ENCODE results near the gene CDC5L. TPM values are rescaled to one million over a fixed set of nuclear protein-coding genes. Genes with fewer than 3 reads are reported as not detected.

The CDC5L gene
- polyA plus RNA-seq, 1 of the 3 experiments (the other 2 are of a cell fraction), result 6.0 TPM

DNA sequence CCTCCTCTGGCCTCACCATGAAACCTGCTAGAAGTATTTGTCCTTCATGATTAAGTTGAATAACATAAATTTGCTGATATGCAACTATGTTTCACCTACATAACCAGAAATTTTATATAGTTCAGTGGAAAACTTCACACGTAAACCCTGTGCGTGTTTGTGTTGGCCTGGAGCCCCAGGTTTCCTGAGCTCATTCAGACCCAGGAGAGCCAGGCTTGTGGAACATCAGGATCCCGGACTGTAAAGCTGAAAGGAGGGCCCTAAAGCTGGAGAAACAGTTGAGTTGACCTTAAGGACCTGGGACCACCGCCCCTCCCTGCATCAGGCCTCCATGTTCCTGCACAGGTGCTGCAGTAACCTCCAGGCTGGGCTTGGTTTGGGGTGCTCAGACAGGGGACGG, 48.2 kb upstream of the CDC5L start:
- ChIA-PET CTCF (interaction anchor here (0.6 to 10.2 kb wide), 20 partner anchors 10 to 243 kb away, joined by 3 to 220 read pairs (median 6); partner anchors contain the start of genes AARS2, NFKBIE, SLC35B2 and TMEM151B), POLR2A (no interaction called here)
- no peaks in the 10 kb centered on the region for H4K20me1 ChIP-seq (ENCODE audit: insufficient read depth)
- no peak overlapping the region for H3K4me3 ChIP-seq (ENCODE audit: low read depth in 2 of 2, low read length in 1 of 2)
- 57% methylated on average over 4 of the region's 5 CpGs for WGBS (ENCODE audit: low lambda C conversion rate)
- no peak overlapping the region for H3K27ac ChIP-seq (ENCODE audit: low read depth in 2 of 2, low read length in 1 of 2)
- no peak overlapping the region for H3K4me2 ChIP-seq
- H3K36me3 ChIP-seq (replicated peaks in 1 of 2; ENCODE audit: control insufficient read depth in 1 of 2, insufficient read depth in 2 of 2, low read length in 1 of 2), result no peaks in the 10 kb centered on the region
- no peak overlapping the region for H3K9ac ChIP-seq
- H3K27me3 ChIP-seq (ENCODE audit: insufficient read depth), result peaks cover 45% of the 10 kb centered on the region
- no peaks in the 10 kb centered on the region for H3F3A ChIP-seq (replicated peaks; ENCODE audit: insufficient read depth)
- H3K4me1 ChIP-seq (ENCODE audit: control insufficient read depth in 1 of 2, insufficient read depth in 2 of 2, low read depth in 1 of 2, low read length in 1 of 2), result peaks cover 0 to 24% of the 10 kb centered on the region in 2 experiments; a peak in 2 of 4 replicates
- H3K79me2 ChIP-seq (ENCODE audit: insufficient read depth), result no peaks in the 10 kb centered on the region
- no peak for DNase-seq
- H2AFZ ChIP-seq (ENCODE audit: low read depth), result no peak overlapping the region
- H3K9me3 ChIP-seq, result no peaks in the 10 kb centered on the region
- TF ChIP-seq GABPA (IDR thresholded peaks at IDR 0.05; ENCODE audit: low read depth), result no peak
- TF ChIP-seq, protein P1, sequence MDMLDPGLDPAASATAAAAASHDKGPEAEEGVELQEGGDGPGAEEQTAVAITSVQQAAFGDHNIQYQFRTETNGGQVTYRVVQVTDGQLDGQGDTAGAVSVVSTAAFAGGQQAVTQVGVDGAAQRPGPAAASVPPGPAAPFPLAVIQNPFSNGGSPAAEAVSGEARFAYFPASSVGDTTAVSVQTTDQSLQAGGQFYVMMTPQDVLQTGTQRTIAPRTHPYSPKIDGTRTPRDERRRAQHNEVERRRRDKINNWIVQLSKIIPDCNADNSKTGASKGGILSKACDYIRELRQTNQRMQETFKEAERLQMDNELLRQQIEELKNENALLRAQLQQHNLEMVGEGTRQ (IDR thresholded peaks at IDR 0.05; ENCODE audit: borderline replicate concordance, low read depth, low read length), result no peak
- TF ChIP-seq TEAD4 (IDR thresholded peaks at IDR 0.05; ENCODE audit: borderline replicate concordance, insufficient read depth), result no peak
- TF ChIP-seq NFIC (IDR thresholded peaks at IDR 0.05; ENCODE audit: borderline replicate concordance), result no peak
- no peak for TF ChIP-seq USF1 (IDR thresholded peaks at IDR 0.05; ENCODE audit: borderline replicate concordance, low read depth)
- no peak for TF ChIP-seq POLR2AphosphoS5 (IDR thresholded peaks at IDR 0.05; ENCODE audit: low read depth, low read length)
- TF ChIP-seq RAD21 (IDR thresholded peaks at IDR 0.05; ENCODE audit: low read length), result no peak
- TF ChIP-seq, protein P2, sequence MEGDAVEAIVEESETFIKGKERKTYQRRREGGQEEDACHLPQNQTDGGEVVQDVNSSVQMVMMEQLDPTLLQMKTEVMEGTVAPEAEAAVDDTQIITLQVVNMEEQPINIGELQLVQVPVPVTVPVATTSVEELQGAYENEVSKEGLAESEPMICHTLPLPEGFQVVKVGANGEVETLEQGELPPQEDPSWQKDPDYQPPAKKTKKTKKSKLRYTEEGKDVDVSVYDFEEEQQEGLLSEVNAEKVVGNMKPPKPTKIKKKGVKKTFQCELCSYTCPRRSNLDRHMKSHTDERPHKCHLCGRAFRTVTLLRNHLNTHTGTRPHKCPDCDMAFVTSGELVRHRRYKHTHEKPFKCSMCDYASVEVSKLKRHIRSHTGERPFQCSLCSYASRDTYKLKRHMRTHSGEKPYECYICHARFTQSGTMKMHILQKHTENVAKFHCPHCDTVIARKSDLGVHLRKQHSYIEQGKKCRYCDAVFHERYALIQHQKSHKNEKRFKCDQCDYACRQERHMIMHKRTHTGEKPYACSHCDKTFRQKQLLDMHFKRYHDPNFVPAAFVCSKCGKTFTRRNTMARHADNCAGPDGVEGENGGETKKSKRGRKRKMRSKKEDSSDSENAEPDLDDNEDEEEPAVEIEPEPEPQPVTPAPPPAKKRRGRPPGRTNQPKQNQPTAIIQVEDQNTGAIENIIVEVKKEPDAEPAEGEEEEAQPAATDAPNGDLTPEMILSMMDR (IDR thresholded peaks at IDR 0.05), result no peak
- TF ChIP-seq TAF1 (IDR thresholded peaks at IDR 0.05; ENCODE audit: borderline replicate concordance, low read depth, low read length), result no peak
- no peak for TF ChIP-seq IRF3 (IDR thresholded peaks at IDR 0.05; ENCODE audit: low read depth, low read length)
- TF ChIP-seq FOXJ3 (CRISPR knock-in tag; IDR thresholded peaks at IDR 0.05), result no peak
- TF ChIP-seq, protein P3, sequence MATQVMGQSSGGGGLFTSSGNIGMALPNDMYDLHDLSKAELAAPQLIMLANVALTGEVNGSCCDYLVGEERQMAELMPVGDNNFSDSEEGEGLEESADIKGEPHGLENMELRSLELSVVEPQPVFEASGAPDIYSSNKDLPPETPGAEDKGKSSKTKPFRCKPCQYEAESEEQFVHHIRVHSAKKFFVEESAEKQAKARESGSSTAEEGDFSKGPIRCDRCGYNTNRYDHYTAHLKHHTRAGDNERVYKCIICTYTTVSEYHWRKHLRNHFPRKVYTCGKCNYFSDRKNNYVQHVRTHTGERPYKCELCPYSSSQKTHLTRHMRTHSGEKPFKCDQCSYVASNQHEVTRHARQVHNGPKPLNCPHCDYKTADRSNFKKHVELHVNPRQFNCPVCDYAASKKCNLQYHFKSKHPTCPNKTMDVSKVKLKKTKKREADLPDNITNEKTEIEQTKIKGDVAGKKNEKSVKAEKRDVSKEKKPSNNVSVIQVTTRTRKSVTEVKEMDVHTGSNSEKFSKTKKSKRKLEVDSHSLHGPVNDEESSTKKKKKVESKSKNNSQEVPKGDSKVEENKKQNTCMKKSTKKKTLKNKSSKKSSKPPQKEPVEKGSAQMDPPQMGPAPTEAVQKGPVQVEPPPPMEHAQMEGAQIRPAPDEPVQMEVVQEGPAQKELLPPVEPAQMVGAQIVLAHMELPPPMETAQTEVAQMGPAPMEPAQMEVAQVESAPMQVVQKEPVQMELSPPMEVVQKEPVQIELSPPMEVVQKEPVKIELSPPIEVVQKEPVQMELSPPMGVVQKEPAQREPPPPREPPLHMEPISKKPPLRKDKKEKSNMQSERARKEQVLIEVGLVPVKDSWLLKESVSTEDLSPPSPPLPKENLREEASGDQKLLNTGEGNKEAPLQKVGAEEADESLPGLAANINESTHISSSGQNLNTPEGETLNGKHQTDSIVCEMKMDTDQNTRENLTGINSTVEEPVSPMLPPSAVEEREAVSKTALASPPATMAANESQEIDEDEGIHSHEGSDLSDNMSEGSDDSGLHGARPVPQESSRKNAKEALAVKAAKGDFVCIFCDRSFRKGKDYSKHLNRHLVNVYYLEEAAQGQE (IDR thresholded peaks at IDR 0.05; ENCODE audit: low read depth, low read length), result no peak
- TF ChIP-seq NRF1 (IDR thresholded peaks at IDR 0.05; ENCODE audit: low read depth, low read length), result no peak
- TF ChIP-seq EP300 (IDR thresholded peaks at IDR 0.05; ENCODE audit: borderline replicate concordance in 1 of 2, low read depth in 1 of 2, low read length in 1 of 2), result no peak
- no peak for TF ChIP-seq MXI1 (IDR thresholded peaks at IDR 0.05; ENCODE audit: low read depth, low read length)
- TF ChIP-seq TCF12 (IDR thresholded peaks at IDR 0.05), result no peak
- TF ChIP-seq JUND (IDR thresholded peaks at IDR 0.05), result no peak
- H3K9me2 ChIP-seq, result no peaks in the 10 kb centered on the region

All from SK-N-SH (cell line).